Fibroblast of skin of left biceps (primary cell): ENCODE measurements around the gene C21orf91.
A peak's percentile ranks its signal among the peaks of the same experiment; 100 is the strongest.

Source experiments
- DNase-seq, 2 experiments: peaks; one replicate each; pipeline ENCODE4 v3.0.0-alpha.2; 2013; ENCODE audit warnings: low read depth in 2 of 2

C21orf91 gene

GRCh38 chr21:17798796-17799195 lies 20.4 kb downstream of the C21orf91 start:
- DNase-seq: peak in 1 of 2 experiments; percentile 18

DNA sequence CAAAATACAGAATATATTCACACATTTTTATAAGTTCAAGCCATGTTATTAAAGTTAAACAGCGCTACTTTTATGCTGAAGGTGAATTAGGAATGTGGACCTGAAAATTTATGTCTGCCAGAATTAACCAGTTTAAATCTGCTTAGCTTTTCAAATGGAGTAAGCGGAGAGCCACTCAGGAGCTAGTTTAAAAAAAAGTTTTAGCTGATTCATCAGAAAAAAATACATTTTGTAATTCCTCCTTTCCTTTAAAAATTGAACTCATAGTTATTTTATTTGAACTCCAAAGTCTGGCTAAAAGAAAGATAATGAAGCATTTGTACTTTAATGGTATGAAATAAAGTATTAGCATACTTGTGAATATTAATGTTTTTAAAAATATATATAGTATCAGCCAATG lies 21.2 kb downstream of the C21orf91 start:
- no peak for DNase-seq

GRCh38 chr21:17796503-17796902 lies 22.7 kb downstream of the C21orf91 start:
- no peak for DNase-seq

- DNase-seq: no peak
Measured at GRCh38 chr21:17796037-17796403, 23.1 kb downstream of the C21orf91 start.

DNA sequence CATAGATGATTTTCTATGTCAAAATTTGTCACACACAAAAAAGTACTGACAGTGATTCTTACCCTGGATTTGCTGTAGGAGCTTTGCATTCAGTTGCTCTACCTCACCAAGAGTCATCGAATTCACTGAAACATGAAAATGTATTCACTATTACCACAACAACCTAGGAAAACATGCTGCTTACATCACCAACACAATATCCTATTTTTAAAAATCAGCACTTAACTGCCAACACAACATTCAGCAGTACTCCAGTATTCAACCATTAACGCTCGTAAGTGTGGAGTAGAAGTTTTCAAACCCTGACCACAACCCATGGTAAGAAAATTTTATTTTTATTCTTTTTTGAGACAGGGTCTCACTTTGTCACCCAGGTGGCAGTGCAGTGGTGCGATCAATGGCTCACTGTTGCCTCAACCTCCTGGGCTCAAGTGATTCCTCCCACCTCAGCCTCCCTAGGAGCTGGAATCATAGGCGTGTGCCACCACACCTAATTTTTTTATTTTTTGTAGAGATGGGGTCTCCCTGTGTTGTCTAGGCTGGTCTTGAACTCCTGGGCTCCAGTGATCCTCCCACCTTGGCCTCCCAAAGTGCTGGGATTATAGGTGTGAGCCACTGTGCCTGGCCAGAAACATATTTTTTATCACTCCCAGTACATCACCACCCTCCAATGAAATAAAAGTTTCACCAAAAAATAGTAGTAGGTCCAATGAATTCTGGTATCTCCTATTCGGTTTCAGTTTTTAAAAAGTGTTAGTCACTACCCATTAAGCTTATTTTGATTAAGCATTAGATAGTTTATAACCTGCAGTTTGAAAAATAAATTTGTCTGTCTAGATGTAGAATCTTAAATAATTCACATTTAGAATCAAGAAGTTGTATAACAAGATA lies 23.8 kb downstream of the C21orf91 start:
- DNase-seq: no peak

DNA sequence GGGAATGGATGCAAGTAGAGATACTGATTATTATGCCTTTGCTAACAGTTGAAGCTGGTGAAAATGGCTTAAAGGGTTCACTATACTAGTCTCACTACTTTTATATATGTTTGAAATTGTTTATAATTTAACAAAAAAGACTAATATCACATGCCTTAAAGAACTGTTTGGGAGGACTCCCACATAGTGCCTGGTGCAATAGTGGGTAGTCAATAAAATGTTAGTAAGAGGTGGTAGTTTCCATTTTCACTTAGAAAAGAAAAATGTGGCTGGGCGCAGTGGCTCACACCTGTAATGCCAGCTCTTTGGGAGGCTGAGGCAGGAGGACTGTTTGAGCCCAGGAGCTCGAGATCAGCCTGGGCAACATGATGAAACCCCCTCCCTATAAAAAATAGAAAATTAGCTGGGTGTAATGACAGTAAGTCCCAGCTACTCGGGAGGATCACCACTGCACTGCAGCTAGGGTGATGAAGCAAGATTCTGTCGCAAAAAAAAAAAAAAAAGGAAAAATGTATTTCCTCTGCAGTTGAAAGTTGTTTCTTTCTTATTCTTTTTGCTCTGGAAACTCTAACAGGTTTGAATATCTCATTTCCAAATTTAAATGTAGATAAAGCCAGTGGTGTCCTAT lies 24.5 kb downstream of the C21orf91 start:
- DNase-seq: no peak

- DNase-seq: peak in 1 of 2 experiments; percentile 9
Measured at GRCh38 chr21:17793246-17794123, 25.7 kb downstream of the C21orf91 start.

DNA sequence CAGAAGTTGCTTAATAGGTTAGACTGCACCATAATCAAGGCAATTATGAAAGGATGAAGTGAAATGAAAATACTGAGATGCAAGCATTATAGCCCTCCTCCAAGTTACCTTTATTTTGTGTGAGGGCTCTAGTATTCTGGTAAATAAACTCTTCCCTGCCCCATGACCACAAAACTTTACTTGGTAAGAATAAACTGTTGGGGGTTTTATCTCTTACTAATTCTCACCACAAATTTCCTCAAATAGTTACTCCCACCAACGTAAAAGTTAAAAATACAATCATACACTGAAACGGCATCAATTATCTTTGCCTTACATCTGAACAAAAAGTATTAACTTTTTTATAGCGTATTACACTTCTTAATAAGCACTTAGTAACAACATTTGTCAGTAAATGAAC lies 29.5 kb downstream of the C21orf91 start:
- DNase-seq: no peak

- no peak for DNase-seq
Measured at GRCh38 chr21:17789069-17789468, 30.1 kb downstream of the C21orf91 start.

DNA sequence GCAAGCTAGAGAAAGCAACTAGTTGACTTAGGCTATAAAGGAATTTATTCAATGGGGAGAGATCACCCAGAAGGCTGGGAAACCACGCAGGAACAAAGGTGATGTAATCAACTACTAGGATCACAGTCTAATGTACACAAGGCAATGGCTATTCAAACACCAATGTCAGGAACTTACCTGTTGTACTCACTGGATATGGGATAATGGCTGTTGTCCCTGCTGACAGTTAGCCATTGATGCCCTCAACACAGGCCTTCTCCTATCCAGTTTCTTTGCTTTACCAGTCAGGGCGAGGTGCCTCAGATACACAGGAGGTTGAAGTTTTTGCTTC lies 32.3 kb downstream of the C21orf91 start:
- no peak for DNase-seq

GRCh38 chr21:17786071-17786850 lies 32.9 kb downstream of the C21orf91 start:
- no peak for DNase-seq

DNA sequence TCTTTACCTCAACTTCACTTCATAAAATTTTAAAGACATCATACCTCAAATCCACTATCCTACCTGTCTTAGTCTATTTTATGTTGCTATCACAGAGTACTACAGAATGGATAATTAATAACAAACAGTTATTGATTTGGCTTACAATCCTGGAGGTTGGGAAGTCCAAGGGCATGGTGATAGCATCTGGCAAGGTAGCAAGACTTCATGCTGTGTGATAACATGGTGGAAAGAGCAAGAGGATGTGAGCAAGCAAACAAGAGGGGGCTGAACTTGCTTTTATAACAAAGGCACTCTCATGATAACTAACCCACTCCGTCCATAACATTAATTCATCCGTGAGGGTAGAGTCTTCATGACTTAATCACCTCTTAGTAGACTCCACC lies 33.8 kb downstream of the C21orf91 start:
- no peak for DNase-seq

- DNase-seq: no peak
Measured at GRCh38 chr21:17784604-17785402, 34.4 kb downstream of the C21orf91 start.

- DNase-seq: no peak
Measured at GRCh38 chr21:17784180-17784598, 35.0 kb downstream of the C21orf91 start.

DNA sequence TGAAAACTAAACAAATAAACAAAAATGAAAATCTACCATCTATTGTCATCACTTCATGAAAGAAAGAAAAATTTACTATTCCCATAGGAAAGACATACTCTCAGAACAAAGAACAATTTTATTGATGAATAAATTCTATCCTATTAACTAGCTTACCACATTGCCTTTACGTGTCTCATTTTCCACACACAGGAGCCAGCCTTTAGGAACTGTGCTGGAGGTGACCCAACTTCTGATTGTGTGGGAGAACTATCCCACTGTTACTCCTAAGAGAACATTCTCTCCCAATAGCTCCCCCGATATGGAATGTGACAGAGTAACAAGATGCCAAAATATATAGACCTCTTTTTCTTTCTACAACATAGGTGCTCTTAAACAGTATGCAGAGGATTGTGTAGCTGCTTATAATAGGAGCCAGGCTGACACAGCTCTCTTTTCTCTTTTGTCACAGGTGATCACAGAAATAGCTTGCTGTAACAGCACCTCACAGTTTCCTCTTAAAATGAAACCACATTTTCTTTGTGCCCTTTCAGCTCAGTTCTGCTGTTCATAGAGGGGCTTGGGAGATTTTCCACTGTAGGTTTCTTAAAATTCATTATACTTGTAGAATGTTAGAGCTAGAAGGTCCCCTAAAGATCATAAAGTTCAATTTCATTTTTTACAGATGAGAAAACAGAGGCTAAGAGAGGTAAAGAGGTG lies 35.5 kb downstream of the C21orf91 start:
- DNase-seq: no peak

GRCh38 chr21:17783003-17783402 lies 36.2 kb downstream of the C21orf91 start:
- DNase-seq: no peak

DNA sequence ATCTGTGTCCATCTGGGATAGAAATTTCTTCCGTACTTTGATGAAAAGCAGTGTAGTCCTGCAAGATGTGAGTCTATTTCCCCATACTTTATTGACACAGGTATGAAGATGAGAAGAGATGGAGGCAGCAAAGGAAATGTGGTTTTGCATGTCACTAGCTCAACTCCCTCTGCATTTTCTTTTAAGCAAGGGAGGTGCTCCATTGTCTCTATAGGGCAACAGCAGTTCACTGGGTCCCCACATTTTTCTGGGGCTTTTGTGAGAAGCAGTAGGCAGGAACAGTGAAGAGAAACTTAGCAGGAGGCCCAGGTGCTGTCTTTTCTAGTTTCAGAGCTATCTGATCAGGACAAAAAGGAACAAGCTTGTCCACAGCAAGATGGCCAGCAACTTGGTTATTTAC lies 37.1 kb downstream of the C21orf91 start:
- no peak for DNase-seq

- DNase-seq: no peak
Measured at GRCh38 chr21:17781524-17781923, 37.6 kb downstream of the C21orf91 start.

GRCh38 chr21:17780539-17780938 lies 38.6 kb downstream of the C21orf91 start:
- no peak for DNase-seq

DNA sequence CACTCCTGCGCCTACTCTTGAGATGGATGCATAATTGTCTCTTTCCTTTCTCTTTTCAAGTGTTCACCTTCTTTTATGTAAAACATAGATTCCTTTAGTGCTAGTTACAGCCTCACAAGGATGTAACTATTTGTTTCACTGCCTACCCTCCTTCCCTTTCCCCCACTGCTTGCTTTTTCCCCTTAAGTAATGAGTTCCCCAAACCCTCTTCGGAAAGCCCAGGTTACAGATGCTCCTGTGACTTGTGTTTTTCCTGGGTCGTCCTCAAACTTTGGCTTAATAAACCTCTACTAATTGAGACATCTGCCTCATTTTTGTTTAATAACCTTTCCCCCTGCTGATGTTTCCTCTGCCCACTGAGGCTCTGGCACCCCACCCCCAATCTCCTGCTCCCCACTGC lies 39.2 kb downstream of the C21orf91 start:
- no peak for DNase-seq
